GM19452 (cell line): ENCODE results near the gene EVA1A.

Experiments
- ATAC-seq: cut with Tn5 transposase; IDR thresholded peaks from one replicate; pipeline ENCODE4 v1.9.1; 2021; ENCODE audit not compliant: unreplicated experiment

The EVA1A gene

DNA sequence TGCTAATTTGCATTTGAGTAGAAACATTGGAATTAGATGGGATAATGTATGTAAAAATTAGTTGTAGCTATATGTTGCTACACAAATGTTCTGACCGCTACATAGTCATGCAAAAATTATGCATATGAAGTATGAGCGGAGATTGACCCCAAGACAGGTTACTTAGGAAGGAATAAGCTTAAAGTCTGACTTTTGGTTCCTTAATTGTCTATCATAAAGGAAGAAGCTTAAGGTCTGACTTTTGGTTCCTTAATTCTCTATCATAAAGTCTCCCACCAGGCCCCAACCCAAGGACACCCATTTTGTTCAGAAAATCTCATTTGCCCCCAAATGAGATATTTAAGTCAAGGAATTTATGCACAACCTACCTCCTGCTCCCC, 106.5 kb downstream of the EVA1A start:
- no peak for ATAC-seq

DNA sequence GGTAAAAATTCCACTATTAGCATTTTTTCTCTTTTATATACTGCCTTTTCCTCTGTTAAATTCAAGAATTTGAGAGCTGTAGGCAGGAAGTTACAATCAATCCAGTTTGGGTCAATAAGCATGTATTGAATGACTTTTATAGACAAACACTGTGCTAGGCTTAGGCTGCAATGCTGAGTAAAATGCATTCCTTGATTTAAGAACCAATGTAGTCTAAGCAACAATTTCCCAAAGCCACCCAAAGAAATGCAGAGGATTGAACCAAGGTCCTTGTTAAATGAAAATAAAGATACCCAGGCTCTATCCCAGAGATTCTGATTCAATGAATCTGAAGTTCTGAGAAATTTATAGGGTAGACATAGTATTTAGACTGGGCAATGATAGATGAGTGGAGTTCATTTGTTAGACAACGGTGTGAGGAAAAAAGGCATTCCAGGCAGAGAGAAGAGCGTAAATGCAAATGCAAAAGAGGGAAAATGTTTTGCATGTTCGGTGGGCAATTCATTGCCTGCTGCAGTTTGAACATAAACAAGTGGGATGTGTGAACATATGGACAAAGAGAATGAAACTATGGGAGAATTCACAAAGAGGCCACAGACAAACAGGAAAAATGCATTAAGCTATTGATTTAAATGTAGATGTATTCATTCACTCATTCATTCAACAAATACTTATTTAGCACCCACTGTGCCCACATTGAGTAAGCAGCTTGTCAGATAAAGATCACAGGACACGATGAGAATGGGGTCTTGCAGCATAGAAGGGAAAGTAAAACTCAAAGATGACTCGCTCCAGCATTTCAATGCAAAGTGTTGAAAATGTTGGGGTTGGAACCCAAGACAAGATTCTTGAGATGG, 107.1 kb downstream of the EVA1A start:
- ATAC-seq, result no peak

DNA sequence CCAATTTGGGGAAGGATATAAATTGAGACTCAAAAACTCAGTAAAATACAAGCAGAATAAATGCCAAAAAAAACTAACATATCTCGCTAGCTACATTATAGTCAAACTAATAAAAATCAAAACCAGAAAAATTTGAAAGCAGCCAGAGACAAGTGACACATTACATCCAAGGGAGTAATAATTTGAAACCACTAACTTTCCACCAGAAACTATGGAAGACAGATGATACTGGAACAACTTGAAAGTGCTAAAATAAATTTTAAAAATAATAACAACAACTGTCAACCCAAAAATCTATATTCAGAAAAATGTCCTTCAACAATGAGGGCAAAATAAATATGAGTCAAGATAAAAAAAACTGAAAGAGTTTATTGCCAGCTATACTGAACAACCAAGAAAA, 110.7 kb downstream of the EVA1A start:
- ATAC-seq, result no peak

DNA sequence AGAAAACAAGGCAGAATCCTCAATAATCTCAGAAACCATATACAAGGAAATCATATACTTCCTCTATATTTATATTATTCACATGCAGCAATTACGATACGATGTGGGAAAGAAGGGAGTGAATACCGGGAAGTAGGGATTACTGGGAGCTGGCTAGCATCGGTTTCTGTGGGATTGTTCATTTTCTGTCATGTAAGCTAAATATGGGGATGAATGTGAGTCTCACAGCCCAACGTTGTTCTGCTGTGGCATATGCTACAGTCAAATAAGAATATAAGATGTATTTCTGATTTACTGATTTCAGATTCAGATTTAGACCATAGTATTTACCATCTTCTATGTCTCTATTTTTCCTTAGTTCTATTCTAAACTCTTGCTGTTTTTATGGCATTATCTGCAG, 113.6 kb downstream of the EVA1A start:
- ATAC-seq, result no peak
